ENCODE measurements around the gene INPP5J. TPM values are rescaled to one million over a fixed set of nuclear protein-coding genes. Genes with fewer than 3 reads are reported as not detected.

Gene INPP5J
- total and polyA plus RNA-seq, 4 donors: 1.2 to 6.5 (median 2.1) TPM

DNA sequence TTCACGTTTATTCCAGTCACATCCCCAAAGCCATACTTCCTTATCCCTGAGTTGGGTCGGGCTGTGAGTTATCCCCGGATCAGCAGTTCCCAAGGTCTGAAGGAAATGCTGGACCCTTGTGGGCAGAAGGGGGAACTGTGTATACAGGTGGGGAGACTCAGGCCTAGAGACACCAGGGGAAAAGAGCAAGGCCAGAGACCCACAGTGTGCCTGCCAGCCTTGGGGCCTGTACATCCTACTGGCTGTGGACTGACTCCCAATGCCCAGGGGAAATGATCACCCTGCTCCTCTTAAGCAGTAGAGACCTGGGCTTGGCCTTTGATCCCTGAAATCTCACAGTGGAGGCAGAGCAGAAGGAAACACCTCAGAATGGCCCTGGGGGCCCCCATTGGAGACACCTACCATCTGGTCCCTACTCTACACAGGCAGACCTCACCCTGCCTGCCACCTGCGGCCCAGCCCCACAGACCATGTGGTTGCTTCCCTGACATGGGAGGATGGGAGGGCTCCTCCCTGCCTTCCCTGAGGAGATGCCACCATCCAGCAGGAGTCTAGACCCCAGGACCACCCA is 16.7 kb upstream of the INPP5J start:
- H3K36me3 ChIP-seq (ENCODE audit: control insufficient read depth in 4 of 4, insufficient read depth in 4 of 4, low read length in 4 of 4): peaks cover 1 to 13% (median 10%) of the 10 kb centered on the region in 4 donors
- peak overlapping the region; percentile 69 for H3K4me3 ChIP-seq
- H3K4me1 ChIP-seq (ENCODE audit: control insufficient read depth in 5 of 5, insufficient read depth in 5 of 5, low read length in 5 of 5): peaks cover 0 to 11% (median 2%) of the 10 kb centered on the region in 5 donors
- H3K27ac ChIP-seq (ENCODE audit: low read depth in 1 of 2, low read length in 1 of 2): peak overlapping the region in 1 of 2 donors; percentile 94
- no peaks in the 10 kb centered on the region for H3K9me3 ChIP-seq (ENCODE audit: control insufficient read depth in 4 of 4, insufficient read depth in 3 of 4, low read length in 3 of 4)
- 61 to 80% methylated on average over 4 of the region's 4 CpGs for WGBS, 2 donors
- DNase-seq (peak; percentile 12 to 19 (median 18)), ATAC-seq (ENCODE audit: insufficient read depth, low FRiP score) (no peak)
- TF ChIP-seq, protein P1, sequence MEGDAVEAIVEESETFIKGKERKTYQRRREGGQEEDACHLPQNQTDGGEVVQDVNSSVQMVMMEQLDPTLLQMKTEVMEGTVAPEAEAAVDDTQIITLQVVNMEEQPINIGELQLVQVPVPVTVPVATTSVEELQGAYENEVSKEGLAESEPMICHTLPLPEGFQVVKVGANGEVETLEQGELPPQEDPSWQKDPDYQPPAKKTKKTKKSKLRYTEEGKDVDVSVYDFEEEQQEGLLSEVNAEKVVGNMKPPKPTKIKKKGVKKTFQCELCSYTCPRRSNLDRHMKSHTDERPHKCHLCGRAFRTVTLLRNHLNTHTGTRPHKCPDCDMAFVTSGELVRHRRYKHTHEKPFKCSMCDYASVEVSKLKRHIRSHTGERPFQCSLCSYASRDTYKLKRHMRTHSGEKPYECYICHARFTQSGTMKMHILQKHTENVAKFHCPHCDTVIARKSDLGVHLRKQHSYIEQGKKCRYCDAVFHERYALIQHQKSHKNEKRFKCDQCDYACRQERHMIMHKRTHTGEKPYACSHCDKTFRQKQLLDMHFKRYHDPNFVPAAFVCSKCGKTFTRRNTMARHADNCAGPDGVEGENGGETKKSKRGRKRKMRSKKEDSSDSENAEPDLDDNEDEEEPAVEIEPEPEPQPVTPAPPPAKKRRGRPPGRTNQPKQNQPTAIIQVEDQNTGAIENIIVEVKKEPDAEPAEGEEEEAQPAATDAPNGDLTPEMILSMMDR (IDR thresholded peaks at IDR 0.05; ENCODE audit: control extremely low read depth, extremely low read depth): no peak
- no peak overlapping the region for H3K9ac ChIP-seq (ENCODE audit: insufficient read depth in 1 of 2, low read length in 2 of 2)
- no peaks in the 10 kb centered on the region for H3K27me3 ChIP-seq (ENCODE audit: control insufficient read depth in 3 of 3, insufficient read depth in 3 of 3, low read length in 2 of 3)

- Histone ChIP-seq H3K36me3 (ENCODE audit: control insufficient read depth in 4 of 4, insufficient read depth in 4 of 4, low read length in 4 of 4) (peaks cover 0 to 10% (median 7%) of the 10 kb centered on the region in 4 donors), H3K27me3 (ENCODE audit: control insufficient read depth in 3 of 3, insufficient read depth in 3 of 3, low read length in 2 of 3) (no peaks in the 10 kb centered on the region), H3K27ac (ENCODE audit: low read depth in 1 of 2, low read length in 1 of 2) (peak overlapping the region; percentile 85 to 94), H3K9ac (ENCODE audit: insufficient read depth in 1 of 2, low read length in 2 of 2) (peak overlapping the region in 1 of 2 donors; percentile 84), H3K4me3 (peak overlapping the region; percentile 69), H3K9me3 (ENCODE audit: control insufficient read depth in 4 of 4, insufficient read depth in 3 of 4, low read length in 3 of 4) (no peaks in the 10 kb centered on the region), H3K4me1 (ENCODE audit: control insufficient read depth in 5 of 5, insufficient read depth in 5 of 5, low read length in 5 of 5) (peaks cover 0 to 11% (median 2%) of the 10 kb centered on the region in 5 donors)
- 65 to 86% methylated on average over 14 of the region's 14 CpGs for WGBS, 2 donors
- peak in 2 of 3 donors; percentile 12 to 26 for DNase-seq
- no peak for ATAC-seq (ENCODE audit: insufficient read depth, low FRiP score)
- TF ChIP-seq, protein P1 (IDR thresholded peaks at IDR 0.05; ENCODE audit: control extremely low read depth, extremely low read depth): no peak
These were observed 16.0 kb upstream of the INPP5J start for GRCh38 chr22:31106731-31107177.

DNA sequence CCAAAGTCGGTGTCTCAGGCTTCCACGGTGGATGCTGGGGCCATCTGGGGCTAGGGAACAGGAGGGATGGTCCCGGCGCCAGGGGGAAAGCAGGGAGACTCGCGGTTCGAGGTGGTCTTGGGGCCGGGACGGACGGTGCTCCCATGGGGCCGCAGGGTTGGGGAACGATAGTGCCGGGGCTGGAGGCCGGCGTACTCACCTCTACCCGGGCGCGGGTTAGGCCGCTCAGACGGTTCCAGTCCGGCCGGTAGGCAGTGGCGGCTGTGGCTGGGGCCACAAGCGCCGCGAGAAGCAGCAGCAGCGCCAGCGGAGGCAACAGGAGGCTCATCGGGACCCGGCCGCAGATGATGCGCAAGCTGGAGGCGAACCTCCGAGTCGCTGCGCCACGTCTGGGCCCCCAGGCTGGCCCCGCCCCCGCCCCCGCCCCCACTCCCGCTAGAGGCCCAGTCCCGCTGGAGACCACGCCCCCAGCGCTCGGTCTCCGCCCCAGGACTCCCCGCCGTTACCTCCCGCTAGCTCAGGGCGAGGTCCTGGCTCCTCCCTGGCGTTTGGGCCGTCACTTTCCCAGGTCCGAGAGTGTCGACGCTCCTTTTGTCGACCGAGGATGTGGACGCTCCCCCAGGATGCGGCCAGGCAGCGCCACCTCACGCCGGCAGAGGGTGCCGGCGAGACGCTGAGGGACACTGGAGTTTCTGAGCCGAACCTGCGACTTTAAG is 15.4 kb upstream of the INPP5J start, which contains the start of gene SELENOM:
TSS of gene SELENOM (minus strand) at position 391 of the 716 bp plus-strand sequence. CDS start at position 328, 63 bp downstream.
- no peaks in the 10 kb centered on the region for H3K9me3 ChIP-seq (ENCODE audit: control insufficient read depth in 4 of 4, insufficient read depth in 3 of 4, low read length in 3 of 4)
- peaks cover 0 to 11% (median 2%) of the 10 kb centered on the region in 5 donors for H3K4me1 ChIP-seq (ENCODE audit: control insufficient read depth in 5 of 5, insufficient read depth in 5 of 5, low read length in 5 of 5)
- TF ChIP-seq, protein P1 (IDR thresholded peaks at IDR 0.05; ENCODE audit: control extremely low read depth, extremely low read depth): peak; percentile 76
- peaks cover 0 to 8% (median 1%) of the 10 kb centered on the region in 4 donors for H3K36me3 ChIP-seq (ENCODE audit: control insufficient read depth in 4 of 4, insufficient read depth in 4 of 4, low read length in 4 of 4)
- H3K9ac ChIP-seq (ENCODE audit: insufficient read depth in 1 of 2, low read length in 2 of 2): peak within 1 kb of the TSS in 1 of 2 donors; percentile 84
- peak within 1 kb of the TSS; percentile 85 to 94 for H3K27ac ChIP-seq (ENCODE audit: low read depth in 1 of 2, low read length in 1 of 2)
- H3K4me3 ChIP-seq: peak within 1 kb of the TSS; percentile 69
- 5 to 7% methylated on average over 31 to 67 of the region's 67 CpGs for WGBS, 2 donors
- DNase-seq (peak; percentile 95 to 98 (median 97)), ATAC-seq (ENCODE audit: insufficient read depth, low FRiP score) (peak; percentile 97)
- no peaks in the 10 kb centered on the region for H3K27me3 ChIP-seq (ENCODE audit: control insufficient read depth in 3 of 3, insufficient read depth in 3 of 3, low read length in 2 of 3)

Data from lung (tissue), 12 donors.